Right atrium auricular region (tissue), 2 donors: ENCODE measurements around the gene PKDCC. TPM values are rescaled to one million over a fixed set of nuclear protein-coding genes. Genes with fewer than 3 reads are reported as not detected.
A peak's percentile ranks its signal among the peaks of the same experiment; 100 is the strongest.

ENCODE experiments used
- DNase-seq: peaks from one replicate; pipeline ENCODE4 v3.0.0-alpha.2; 2019; ENCODE audit warnings: low spot score
- H3K27ac ChIP-seq, 2 donors: fragments of 200-600 bp; sonication (generic); 1 replicate in 1 of 2; 2 replicates in 1 of 2; pipeline ENCODE4 v1.5.1; 2016 to 2019
- H3K27me3 ChIP-seq, 2 donors: fragments of 200-600 bp; sonication (generic); one replicate each; pipeline versions ENCODE4 v1.5.1 to v1.6.0; 2017 to 2019
- H3K36me3 ChIP-seq: fragments of 200-600 bp; sonication (generic); one replicate; pipeline ENCODE4 v1.5.1; 2016
- H3K4me1 ChIP-seq, 2 donors: fragments of 200-600 bp; sonication (generic); one replicate each; pipeline versions ENCODE4 v1.5.1 to v1.6.0; 2017 to 2019
- H3K4me3 ChIP-seq, 2 donors: fragments of 200-600 bp; sonication (generic); 1 replicate in 1 of 2; 2 replicates in 1 of 2; pipeline ENCODE4 v1.5.1; 2017 to 2019; ENCODE audit warnings: mild to moderate bottlenecking in 1 of 2, moderate library complexity in 1 of 2
- H3K9me3 ChIP-seq, 2 donors: fragments of 200-600 bp; sonication (generic); one replicate each; pipeline ENCODE4 v1.5.1; 2019
- CTCF ChIP-seq, 2 donors: fragments of 200-600 bp; sonication (generic); IDR thresholded peaks; one replicate each; pipeline ENCODE4 v1.5.1; 2019; ENCODE audit warnings: antibody characterized with exemption in 2 of 2
- total RNA-seq, 2 donors: library from RNA; depleted of rRNA; stranded (reverse); fragments of >200 nt; gene quantifications; one replicate each; pipeline ENCODE4 v1.1.0, GENCODE V29; 2016

Gene PKDCC
- total RNA-seq, 2 donors from 2014 or later = 66.0 to 128 TPM

DNA sequence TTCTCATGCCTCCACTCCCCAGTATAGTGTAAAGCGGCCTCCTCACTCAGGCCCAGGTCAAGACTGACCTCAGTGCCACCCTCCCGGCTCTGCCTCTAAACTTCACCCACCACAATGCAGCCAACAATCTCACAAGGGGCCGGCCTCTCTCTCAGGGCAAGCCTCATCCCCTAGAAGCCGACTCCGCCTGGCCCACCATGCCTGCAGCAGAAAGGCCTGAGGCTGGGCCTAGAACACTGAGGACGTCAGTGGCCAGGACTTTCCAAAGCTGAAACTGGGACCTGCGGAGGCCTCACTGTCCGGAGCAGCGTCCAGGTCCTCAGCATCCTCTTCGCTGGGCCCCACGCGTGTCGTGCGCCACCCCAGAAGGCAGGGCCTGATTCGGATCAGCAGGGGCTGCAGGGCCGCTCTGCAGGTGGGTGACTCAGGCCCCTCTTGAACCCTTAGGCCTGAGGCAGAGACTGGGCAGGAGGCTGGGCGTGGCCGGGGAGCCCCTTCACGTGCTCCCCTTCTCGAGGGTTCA, 52.9 kb downstream of the PKDCC start:
- Histone ChIP-seq H3K4me1 (peaks cover 0 to 34% of the 10 kb centered on the region in 2 donors), H3K9me3 (no peaks in the 10 kb centered on the region), H3K36me3 (no peaks in the 10 kb centered on the region), H3K27ac (peak overlapping the region; percentile 85 to 87), H3K27me3 (no peaks in the 10 kb centered on the region), H3K4me3 (peak overlapping the region in 1 of 2 donors; percentile 61)
- no peak for DNase-seq
- TF ChIP-seq CTCF (IDR thresholded peaks at IDR 0.05) = no peak

GRCh38 chr2:42101206-42102023, 53.6 kb downstream of the PKDCC start:
- Histone ChIP-seq H3K4me3 (peak overlapping the region; percentile 33 to 61), H3K4me1 (peaks cover 0 to 39% of the 10 kb centered on the region in 2 donors), H3K27ac (peak overlapping the region; percentile 85 to 87), H3K27me3 (no peaks in the 10 kb centered on the region), H3K36me3 (no peaks in the 10 kb centered on the region), H3K9me3 (no peaks in the 10 kb centered on the region)
- TF ChIP-seq CTCF (IDR thresholded peaks at IDR 0.05) = no peak
- DNase-seq = no peak

DNA sequence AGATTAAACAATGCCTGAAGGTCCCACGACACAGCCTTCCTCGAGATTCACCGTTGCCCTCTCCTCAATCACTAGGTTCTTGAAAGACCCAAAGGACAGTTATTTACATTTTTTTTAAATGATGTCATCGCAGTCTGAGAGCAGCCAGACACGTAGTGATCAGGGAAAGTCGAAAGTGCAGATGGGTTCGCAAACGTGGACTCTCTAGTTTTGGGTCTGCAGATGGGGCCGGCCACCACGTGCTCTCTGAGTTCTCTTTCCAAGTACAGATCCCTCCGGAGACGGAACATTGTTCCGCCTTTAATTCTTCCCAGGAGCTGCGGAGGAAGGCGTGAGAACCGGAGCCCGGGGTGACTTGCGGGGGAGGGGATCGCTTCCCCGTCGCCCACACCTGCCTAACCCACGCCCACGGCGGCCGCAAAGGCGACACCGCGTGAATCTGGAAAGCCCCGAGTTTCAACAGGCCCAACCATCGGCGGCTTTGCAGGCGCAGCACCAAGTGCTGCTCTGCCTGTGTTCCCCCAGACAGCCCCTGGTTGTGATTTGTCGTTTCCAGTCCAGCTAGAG, 54.3 kb downstream of the PKDCC start:
- no peak for DNase-seq
- peak overlapping the region; percentile 85 to 87 for H3K27ac ChIP-seq
- no peaks in the 10 kb centered on the region for H3K27me3 ChIP-seq
- no peak for TF ChIP-seq CTCF (IDR thresholded peaks at IDR 0.05)
- H3K4me1 ChIP-seq = peaks cover 0 to 41% of the 10 kb centered on the region in 2 donors
- H3K9me3 ChIP-seq = no peaks in the 10 kb centered on the region
- H3K36me3 ChIP-seq = no peaks in the 10 kb centered on the region
- peak overlapping the region; percentile 33 to 61 for H3K4me3 ChIP-seq

- no peak for DNase-seq
- Histone ChIP-seq H3K36me3 (no peaks in the 10 kb centered on the region), H3K27ac (peak overlapping the region; percentile 85 to 87), H3K4me3 (peak overlapping the region; percentile 33 to 61), H3K4me1 (peaks cover 0 to 41% of the 10 kb centered on the region in 2 donors), H3K27me3 (no peaks in the 10 kb centered on the region), H3K9me3 (no peaks in the 10 kb centered on the region)
- no peak for TF ChIP-seq CTCF (IDR thresholded peaks at IDR 0.05)
These were observed 55.0 kb downstream of the PKDCC start for GRCh38 chr2:42102591-42103450.

- Histone ChIP-seq H3K27me3 (no peaks in the 10 kb centered on the region), H3K27ac (no peak overlapping the region), H3K4me1 (peaks cover 0 to 33% of the 10 kb centered on the region in 2 donors)
These were observed 56.0 kb downstream of the PKDCC start for GRCh38 chr2:42103829-42104228.

More at GRCh38 chr2:42103829-42104228, 56.0 kb downstream of the PKDCC start:
- no peak for TF ChIP-seq CTCF (IDR thresholded peaks at IDR 0.05)
- Histone ChIP-seq H3K4me3 (no peak overlapping the region), H3K9me3 (no peaks in the 10 kb centered on the region), H3K36me3 (no peaks in the 10 kb centered on the region)
- DNase-seq = no peak
